Measurements from ENCODE around the gene FMNL2. TPM values are rescaled to one million over a fixed set of nuclear protein-coding genes. Genes with fewer than 3 reads are reported as not detected.
"Not testable (repeated sequence)": the region's sequence is repeated elsewhere in the genome, so short reads cannot be mapped to it uniquely, and the experiment has no call there.

FMNL2 gene
- total RNA-seq, 1 experiment from 2014 or later: 98.0 TPM

DNA sequence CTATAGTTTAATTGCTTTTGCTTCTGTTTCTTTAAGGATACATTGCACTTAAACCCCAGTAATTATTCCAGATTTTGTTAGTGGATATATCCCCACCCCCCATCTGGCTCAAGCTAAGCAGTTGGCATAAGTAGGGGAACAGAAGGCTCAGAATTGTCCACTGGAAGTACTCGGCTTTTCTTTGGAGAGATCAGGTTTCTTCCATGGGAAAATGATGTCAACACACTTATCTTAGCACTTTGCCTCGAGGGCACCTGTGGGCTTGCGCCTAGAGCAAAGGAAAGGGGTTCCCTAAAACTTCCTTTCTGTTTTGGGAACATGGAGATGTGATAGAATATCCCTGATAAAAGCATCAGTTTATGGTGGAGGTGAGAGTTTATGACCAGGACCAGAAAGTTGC lies 130.6 kb downstream of the FMNL2 start:
- DNase-seq (ENCODE audit: extremely low read depth, low read depth): no peak

DNA sequence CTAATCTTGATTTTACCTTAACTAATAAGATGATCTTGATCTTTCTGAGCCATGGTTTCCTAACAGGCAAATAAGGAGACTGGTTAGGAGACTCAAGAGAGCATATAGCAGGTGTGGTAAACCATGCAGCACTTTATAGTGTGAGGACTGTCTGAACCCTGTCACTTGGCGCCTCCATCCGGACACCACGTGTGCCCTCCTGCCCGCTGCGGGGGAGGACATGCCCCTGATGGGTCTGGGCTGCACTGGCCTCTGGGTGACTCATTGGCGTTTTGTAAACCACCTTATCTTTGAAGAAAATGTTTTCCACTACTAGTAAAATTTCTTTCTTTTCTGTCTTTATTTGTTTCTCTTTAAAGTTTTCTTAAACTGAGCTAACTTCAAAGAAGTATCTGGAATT lies 131.1 kb downstream of the FMNL2 start:
- no peak for DNase-seq (ENCODE audit: extremely low read depth, low read depth)

DNA sequence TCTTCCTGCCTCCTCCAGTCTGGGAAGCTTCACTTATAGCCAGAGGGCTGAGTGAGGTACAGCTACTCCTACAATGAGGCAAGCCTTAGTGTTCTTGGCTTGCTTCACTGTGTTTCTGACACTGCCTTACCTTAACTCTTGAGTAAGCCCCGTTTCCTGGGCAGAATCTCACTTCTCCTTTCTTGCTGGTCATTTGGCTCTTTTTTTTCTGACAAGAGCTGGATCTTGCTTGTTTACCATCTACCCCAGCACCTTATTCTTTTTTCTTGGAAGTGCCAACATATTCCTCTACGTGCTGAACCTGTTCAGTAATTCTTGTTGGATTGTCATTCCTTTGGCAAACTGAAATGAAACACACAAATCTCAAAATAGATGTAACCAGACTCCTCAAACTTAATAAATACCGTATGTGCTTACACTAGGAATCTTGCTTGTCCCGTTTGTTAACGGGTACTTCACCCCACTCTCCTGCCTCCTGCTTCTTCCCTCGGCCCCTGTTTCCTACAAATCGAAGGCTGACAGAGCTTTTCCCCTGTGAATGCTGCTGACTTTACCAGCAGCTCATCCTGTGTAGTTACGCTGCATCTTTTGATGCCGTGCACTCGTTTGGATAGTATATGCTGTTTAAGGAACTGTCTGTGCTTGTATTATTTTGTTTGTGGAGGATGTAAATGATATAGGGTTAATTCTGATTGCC lies 132.2 kb downstream of the FMNL2 start:
- DNase-seq (ENCODE audit: extremely low read depth, low read depth): no peak

DNA sequence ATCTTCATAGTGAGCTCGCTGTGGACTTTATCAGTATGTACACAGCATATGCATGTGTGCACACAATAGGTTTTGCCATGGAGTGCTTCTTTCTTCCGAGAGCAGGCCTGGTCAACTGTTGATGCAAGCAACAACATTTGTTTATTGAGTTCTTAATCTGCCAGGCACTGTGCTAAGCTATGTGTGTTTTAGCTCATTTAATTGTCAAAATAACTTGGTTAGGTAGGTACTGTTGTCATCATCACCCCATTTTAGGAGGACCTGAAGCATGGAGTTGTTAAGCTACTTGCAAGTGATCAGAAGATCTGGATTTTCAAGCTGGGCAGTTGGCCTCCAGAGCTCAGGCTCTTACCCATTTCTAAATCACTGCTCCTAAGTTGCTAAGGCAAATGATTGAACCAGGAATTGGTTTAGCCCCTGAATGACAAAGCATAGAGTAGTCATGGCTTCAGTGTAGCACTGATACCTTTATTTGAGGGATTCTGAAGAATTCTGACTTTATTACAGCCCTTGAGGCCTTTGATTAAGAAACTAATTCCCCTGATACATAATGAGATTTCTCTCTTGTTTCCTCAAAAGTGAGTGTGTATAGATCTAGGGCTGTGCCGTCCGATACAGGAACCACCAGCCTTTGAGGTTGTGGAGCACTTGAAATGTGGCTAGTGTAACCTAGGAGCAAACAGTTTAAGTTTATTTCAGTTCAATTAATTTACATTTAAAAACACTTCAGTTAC lies 132.9 kb downstream of the FMNL2 start:
- no peak for DNase-seq (ENCODE audit: extremely low read depth, low read depth)

DNA sequence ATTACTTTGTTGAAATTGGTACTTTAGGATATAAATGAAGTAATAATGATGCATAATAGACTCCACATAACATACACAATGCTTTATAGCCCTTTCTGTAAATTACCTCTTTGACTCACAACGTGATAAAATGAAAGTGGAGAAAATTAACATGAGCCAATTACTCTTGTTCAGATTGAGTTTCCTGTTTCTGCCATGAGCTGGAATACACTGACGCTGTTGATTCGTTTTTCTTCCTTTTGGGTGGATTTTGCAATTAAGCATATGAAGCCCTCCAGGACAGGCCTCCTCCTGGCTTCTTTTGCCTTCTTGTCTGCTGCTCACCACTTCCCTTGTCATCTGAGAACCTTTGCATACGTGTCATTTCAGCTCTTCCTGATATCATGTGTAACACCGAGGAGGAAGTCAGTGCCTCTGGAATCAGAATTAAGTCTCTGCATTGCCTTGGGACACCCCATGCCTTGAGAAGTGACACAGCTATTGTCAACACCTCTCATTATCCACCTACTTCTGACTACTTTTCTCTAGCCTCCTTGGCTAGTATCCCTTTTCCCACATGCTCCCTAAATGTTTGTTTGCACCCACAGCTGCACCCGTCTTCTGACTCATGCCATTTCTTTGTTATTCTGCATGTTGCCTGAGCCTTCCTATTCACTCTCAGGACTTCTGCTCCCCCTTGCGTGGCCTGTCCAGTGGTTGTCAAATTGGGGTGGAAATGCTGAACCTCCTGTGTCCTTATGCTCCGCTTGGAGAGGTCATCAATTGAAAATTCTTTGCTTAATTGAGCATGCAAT lies 134.1 kb downstream of the FMNL2 start:
- no peak for DNase-seq (ENCODE audit: extremely low read depth, low read depth)

DNA sequence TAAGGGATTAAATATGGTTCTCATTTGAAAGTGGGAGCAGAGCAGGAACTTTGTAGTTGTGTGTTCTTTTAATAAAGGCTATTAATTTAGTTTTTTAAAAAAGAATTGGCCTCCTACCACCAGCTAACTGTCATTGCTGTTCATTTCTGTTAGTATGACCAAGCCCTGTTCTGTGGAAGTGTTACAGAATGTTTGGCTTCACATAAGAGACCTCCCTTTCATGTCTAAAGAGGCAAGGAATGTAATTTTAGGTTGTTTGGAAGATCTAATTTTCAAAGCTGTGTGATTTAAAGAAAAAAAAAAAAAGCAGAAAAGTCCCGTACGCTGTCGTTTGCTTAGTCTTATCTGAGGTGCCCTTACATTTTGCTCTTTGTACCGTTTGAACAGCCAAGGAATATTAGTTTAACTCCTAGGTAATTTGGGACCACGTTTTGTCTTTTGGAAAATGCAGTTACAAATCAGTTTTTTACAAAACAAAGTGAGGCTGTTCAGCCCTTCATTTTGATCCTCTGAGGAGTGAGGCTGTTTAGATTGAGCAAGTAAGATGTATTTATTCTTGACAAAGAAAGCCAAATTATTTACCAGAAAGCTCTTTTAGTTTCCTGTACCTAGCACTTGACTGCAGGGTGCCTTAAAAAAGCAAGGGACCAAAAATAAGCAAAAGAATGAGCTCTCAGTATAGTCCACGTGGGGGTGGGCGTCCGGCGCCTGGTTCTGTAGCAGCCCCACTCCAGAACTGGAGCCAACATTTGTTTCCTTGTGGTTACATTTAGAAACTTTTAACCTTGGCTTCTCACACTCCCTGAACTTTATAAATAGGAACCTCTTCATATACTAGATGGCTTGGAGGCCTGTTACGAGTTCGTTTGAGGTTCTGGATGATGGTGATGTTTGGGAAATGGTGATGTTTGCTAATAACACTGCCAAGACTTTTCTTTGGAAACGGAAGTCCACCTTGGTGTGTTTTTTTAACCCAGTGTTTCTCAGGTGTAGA lies 136.2 kb downstream of the FMNL2 start:
- no peak for DNase-seq (ENCODE audit: extremely low read depth, low read depth)

DNA sequence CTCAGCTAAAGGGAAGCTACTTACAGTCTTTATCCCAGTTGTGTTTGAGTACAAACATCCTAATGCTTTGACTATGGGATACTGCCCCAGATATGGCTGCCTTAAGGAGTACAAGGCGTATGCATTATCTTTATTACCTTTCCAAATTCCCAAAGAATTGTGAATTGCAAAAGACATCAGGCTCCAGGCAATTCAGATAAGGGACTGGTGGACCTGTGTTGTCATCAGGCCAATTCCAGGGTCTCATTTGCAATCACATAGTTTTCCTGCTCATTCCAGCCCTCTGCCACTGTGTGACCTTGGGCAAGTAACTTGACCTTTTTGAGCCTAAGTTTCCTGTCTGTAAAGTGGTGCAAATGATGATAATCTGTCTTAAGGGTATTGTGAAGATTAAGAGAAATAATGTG lies 137.5 kb downstream of the FMNL2 start:
- DNase-seq (ENCODE audit: extremely low read depth, low read depth): no peak

DNA sequence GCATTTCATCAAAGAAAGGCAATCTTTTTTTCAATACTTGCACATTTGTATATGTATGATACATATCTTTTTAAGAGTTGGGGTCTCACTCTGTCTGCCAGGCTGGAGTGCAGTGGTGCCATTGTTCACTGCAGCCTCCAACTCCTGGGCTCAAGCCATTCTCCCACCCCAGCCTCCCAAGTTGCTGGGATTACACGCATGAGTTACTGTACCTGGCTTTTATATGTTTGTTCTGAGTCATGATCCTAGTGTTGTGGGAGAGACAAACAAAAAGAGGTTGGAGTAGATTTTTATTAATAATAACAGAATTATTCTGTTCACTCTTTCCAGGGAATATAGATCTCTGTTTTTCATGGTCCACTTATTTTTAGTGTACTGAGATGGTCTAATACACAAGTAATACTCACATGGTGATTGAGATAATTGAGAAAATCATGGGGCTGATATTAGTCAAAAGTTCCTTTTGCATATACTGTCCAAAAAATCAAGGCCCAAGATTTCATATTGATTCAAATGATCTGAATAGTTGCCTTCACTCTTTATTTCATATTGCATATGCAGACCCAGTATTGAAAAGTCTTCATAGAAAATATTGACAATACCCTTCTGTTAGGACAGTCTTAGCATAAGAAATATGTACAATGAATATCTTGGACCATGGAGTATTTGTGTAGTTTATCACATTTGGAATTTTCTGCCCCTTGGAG lies 138.3 kb downstream of the FMNL2 start:
- DNase-seq (ENCODE audit: extremely low read depth, low read depth): no peak

DNA sequence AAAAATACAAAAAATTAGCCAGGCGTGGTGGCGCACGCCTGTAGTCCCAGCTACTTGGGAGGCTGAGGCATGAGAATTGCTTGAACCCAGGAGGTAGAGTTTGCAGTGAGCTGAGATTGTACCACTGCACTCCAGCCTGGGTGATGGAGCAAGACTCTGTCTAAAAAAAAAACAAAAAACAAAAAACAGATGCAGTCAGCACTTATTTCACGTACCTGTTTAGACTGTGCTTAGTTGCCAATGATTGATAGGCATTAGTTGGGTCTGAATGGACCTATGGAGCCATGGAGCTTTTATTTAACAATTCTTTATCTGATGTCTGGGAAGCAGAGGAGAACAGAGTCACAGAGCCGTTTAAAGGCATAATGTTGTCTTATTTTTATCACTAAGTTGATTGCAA lies 139.5 kb downstream of the FMNL2 start:
- DNase-seq (ENCODE audit: extremely low read depth, low read depth): not testable (repeated sequence)

DNA sequence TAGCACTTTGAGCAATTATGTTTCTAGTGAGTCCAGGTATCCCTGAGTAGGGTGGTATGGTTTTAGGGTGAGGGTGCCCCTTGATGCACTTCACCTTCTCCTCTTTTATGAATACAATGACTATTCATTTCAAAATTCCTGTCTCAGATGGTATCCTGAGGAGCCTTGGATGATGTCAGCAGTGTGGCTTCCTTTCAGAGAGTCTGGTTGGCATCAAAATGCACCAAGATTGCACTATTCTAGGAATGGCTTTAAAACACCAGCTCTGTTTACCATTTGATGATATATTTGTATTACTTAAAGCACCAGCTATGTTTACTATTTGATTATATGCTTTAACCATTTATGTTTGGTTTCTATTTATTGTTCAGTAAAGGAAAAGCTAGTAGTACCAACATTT lies 141.0 kb downstream of the FMNL2 start:
- DNase-seq (ENCODE audit: extremely low read depth, low read depth): no peak

DNA sequence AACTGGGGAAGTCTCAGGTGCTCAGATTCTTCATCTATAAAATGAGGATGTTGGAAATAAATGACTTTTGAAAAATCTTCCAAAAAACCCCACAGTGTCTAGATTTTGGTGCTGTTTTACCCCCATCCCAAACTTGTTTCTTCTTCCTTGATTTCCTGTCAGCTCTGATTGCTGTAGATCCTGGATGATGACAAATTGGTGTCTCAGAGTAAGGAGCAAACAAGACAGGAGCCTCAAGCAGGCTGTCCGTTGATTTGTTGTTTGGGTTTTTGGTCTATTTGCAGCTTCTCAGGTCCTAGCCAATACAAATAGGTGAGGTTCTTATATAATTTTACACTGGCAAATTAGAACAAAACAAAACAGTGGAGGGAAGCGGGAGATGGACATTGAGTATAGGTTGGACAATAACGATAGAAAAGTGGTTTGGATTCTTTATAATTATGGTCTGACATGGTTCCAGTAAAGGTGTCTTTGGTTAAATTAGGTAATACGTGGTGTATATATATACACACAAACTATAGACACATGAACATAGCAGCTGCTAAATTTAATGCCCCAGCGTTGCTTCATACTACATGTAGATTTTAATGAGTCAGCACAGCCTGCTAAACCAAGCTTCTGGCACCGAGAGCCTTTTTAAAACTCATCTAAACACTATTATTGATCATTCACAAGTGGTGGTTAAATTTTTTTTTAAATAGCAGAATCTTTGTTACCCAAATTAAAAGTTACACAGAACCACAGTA lies 142.5 kb downstream of the FMNL2 start:
- DNase-seq (ENCODE audit: extremely low read depth, low read depth): no peak

DNA sequence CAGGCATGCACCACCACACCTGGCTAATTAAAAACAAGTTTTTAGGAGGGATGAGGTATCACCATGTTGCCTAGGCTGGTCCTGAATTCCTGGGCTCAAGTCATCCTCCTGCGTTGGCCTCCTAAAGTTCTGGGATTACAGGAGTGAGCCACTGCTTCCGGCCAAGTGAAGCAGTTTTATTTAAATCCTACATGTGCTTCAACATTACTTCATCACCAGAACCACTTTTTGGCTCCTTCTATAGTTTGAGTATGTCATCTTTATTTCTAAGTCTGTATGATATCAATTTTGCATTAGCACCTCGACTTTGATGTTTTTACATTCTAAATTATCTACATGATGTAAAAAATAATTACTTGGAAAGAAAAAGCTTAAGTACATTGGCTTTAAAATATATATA lies 144.3 kb downstream of the FMNL2 start:
- no peak for DNase-seq (ENCODE audit: extremely low read depth, low read depth)

DNA sequence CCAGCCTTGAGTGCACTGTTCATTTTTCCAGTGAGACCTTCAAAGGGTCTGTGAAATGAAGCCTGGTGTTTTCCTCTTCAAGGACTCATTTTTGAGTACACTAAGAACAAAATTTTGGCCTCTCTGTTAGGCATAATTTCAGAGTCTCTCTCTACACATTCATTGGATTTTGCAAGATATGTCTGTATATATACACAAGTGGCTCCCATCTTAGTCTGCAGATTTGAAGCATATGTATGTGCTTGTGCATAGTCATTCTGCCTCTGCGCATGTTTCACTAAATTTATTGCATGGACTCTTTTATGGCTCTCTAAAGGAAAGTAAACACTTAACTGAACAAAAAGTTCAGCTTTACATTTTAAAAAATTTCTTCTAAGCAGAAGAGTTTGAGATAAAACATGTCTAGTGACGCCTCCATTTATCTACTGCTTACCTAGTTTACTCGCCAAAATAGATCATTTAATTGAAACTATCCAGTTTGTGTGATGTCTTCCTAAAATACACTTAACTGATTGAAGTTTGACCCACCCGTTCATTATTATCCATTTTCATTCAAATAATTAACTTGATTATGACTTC lies 145.9 kb downstream of the FMNL2 start:
- no peak for DNase-seq (ENCODE audit: extremely low read depth, low read depth)

DNA sequence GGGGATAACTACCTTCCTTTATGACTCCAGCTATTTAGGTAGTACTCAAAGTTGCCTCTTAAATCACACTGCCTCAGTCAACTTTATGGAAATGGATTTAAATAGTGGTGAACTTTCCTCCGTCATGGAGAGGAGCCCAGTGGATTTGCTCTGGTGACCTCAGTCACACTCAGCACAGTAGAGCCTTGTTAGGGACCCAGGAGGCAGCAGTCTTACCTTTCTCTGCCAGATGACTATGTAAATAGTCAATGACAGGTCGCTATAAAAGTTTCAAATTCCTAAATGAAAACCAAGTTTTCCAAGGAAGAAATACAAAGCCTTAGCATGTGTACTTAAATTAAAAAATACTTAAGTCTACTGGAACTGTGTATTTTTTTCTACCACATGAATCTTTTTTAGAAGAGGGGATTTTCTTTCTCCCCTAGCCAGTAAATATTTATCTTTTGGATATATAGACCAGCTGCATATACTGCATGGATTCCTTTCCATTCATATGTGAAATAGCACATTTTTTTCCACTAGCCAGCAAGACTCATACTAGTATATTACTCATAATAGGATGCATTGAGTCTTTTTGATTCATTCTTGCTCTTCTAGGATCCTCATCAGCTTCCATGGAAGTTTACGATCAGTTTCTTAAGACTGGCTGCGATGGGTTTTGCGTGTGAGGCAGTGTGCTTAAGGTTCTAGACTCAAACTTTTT lies 147.1 kb downstream of the FMNL2 start:
- no peak for DNase-seq (ENCODE audit: extremely low read depth, low read depth)

DNA sequence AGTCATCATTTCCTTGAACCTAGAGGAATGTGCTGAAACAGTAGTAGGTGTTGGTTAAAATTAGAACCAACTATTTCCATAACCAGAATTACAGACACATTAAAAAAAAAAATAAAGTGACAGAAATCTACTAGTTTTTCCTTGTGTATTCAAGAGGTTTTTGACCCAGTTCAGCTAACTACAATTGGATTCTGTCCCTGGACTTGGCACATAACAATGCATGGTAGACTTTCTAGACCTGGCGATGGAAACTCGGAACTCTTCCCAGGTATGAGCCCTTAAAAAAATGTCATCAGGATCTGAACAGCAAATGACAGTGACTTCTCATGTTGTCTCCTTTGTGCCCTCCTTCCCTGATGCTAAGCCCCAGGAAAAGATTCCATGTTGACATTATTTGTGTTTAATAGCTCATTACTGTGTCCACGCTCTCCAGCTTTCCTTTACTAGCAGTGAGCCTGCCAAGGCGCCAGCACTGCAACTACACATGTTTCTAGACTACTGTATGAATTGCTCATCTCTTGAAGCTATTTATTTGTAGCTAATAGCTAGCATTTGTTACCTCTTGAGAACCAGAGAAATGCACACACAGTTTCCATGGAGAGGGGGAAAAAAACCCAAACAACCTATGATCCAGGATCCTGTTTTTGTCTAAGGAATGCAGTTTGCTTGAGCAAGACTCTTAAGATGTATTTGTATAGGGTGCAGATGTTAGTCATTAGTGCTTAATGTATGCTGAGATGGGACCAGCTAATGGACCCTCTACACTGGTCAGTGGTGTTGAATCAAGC lies 148.5 kb downstream of the FMNL2 start:
- no peak for DNase-seq (ENCODE audit: extremely low read depth, low read depth)

DNA sequence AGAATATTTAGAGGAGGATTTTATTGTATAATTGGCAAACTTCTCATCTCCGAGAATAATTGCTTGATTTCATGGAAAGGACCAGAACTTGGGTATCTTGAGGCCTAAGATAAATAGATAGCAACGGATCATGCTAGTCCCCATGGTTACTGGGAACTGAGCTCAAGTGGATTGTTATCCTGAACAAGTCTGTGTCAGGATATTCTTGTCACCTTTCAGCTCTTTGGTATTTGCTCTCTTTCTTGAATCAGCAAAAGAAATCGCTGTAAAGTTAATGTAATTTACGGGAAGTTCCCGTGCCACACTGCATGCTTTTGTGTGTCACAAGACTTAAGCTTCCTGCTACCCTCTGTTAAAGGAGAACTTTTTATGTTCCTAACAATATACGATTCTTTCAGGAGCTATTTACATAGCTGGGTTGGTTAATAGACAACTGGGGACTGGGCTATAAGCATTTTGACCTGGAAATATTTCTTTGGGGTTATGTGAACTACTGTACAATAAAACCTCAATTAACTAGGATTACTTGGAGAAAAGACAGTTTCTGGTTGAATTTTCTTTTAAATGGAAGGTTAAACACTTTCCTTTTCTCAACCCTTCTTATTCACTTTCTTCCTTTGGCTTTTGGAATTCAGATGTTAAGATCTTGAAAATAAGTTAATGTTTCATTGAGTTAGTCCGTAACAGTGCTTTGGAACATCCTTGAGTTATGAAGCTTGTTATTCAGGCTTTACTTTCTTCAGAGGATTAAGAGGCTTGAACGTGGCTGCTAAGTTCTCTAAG lies 151.2 kb downstream of the FMNL2 start:
- DNase-seq (ENCODE audit: extremely low read depth, low read depth): no peak

Measured in NCI-H460 (cell line).